Stimulated activated CD4-positive, alpha-beta T cell treated with anti-CD3 and anti-CD28 coated beads, TNF-alpha, amount 100 ng/mL, for 48 hours (primary cell): ENCODE results near the gene HYKK.
"Not testable (repeated sequence)": the region's sequence is repeated elsewhere in the genome, so short reads cannot be mapped to it uniquely, and the experiment has no call there.

Experiments used
- DNase-seq, 3 donors: peaks; one replicate each; pipeline ENCODE4 v3.0.0-alpha.2; 2020; ENCODE audit warnings: low read depth in 3 of 3

Gene HYKK

GRCh38 chr15:78506971-78507830, at the start of gene HYKK:
Gene HYKK (plus strand): TSS chr15:78507577. CDS start chr15:78513089, 5,512 bp downstream.
- DNase-seq = peak; percentile 67 to 73 (median 67)

- DNase-seq = no peak
Measured at GRCh38 chr15:78460737-78461136, 46.6 kb upstream of the HYKK start.

GRCh38 chr15:78461171-78461888, 46.0 kb upstream of the HYKK start:
- DNase-seq = no peak

- no peak for DNase-seq
Measured at GRCh38 chr15:78469031-78469430, 38.3 kb upstream of the HYKK start.

GRCh38 chr15:78477295-78477694, 30.1 kb upstream of the HYKK start:
- DNase-seq = no peak

GRCh38 chr15:78479650-78480049, 27.7 kb upstream of the HYKK start:
- no peak for DNase-seq

- DNase-seq = no peak
Measured at GRCh38 chr15:78481917-78482316, 25.5 kb upstream of the HYKK start.

GRCh38 chr15:78492872-78493271, 14.5 kb upstream of the HYKK start:
- no peak for DNase-seq

GRCh38 chr15:78501857-78502256, 5.5 kb upstream of the HYKK start:
- DNase-seq = no peak

- DNase-seq = no peak
Measured at GRCh38 chr15:78502641-78503040, 4.7 kb upstream of the HYKK start.

GRCh38 chr15:78507831-78508160, 419 bp downstream of the HYKK start:
- DNase-seq = no peak

- no peak for DNase-seq
Measured at GRCh38 chr15:78508272-78508671, 895 bp downstream of the HYKK start.

GRCh38 chr15:78509726-78510312, 2.4 kb downstream of the HYKK start:
- DNase-seq = no peak

GRCh38 chr15:78520035-78520434, 12.7 kb downstream of the HYKK start:
- DNase-seq = not testable (repeated sequence)

GRCh38 chr15:78524230-78524629, 16.9 kb downstream of the HYKK start:
- DNase-seq = no peak

- no peak for DNase-seq
Measured at GRCh38 chr15:78527325-78527724, 19.9 kb downstream of the HYKK start.

- no peak for DNase-seq
Measured at GRCh38 chr15:78533331-78533730, 26.0 kb downstream of the HYKK start.

- no peak for DNase-seq
Measured at GRCh38 chr15:78536134-78536533, 28.8 kb downstream of the HYKK start.

GRCh38 chr15:78537266-78537905, 30.0 kb downstream of the HYKK start:
- no peak for DNase-seq

- DNase-seq = no peak
Measured at GRCh38 chr15:78538358-78538757, 31.0 kb downstream of the HYKK start.

GRCh38 chr15:78539464-78540140, 32.2 kb downstream of the HYKK start:
- not testable (repeated sequence) for DNase-seq
